Type B pancreatic cell (in vitro differentiated cells): ENCODE data around the gene PPAN. TPM values are rescaled to one million over a fixed set of nuclear protein-coding genes. Genes with fewer than 3 reads are reported as not detected.

ENCODE experiments used
- DNase-seq: peaks from one replicate; pipeline ENCODE4 v3.0.0; 2021; ENCODE audit warnings: mixed read lengths; ENCODE audit not compliant: unreplicated experiment; ENCODE audit errors: extremely low spot score
- H3K27ac Mint-ChIP-seq: 2 replicates; pipeline ENCODE4 v1.8.0; 2021; ENCODE audit warnings: mild to moderate bottlenecking, mixed read lengths
- H3K27me3 Mint-ChIP-seq: 2 replicates; pipeline ENCODE4 v1.8.0; 2021; ENCODE audit warnings: mixed read lengths
- H3K36me3 Mint-ChIP-seq: 2 replicates; pipeline ENCODE4 v1.8.0; 2021; ENCODE audit warnings: mixed read lengths
- H3K4me1 Mint-ChIP-seq: one replicate; pipeline ENCODE4 v1.8.0; 2021; ENCODE audit warnings: mixed read lengths; ENCODE audit not compliant: unreplicated experiment
- H3K4me3 Mint-ChIP-seq: 2 replicates; pipeline ENCODE4 v1.8.0; 2021; ENCODE audit warnings: mild to moderate bottlenecking, mixed read lengths
- H3K9me3 Mint-ChIP-seq: 2 replicates; pipeline ENCODE4 v1.8.0; 2021; ENCODE audit warnings: mixed read lengths
- total RNA-seq: library from RNA; stranded (reverse); gene quantifications from 2 replicates; pipeline ENCODE4 v1.2.1, GENCODE V29; 2021; ENCODE audit warnings: low replicate concordance
- TF ChIP-seq, protein P1 (sequence below): fragments of 200-600 bp; sonication (generic); conservative IDR thresholded peaks from 2 replicates; pipeline ENCODE4 v1.5.0; 2021; ENCODE audit warnings: antibody characterized with exemption, mild to moderate bottlenecking

Gene PPAN
- total RNA-seq, 1 donor from 2014 or later, result 62.4 TPM

DNA sequence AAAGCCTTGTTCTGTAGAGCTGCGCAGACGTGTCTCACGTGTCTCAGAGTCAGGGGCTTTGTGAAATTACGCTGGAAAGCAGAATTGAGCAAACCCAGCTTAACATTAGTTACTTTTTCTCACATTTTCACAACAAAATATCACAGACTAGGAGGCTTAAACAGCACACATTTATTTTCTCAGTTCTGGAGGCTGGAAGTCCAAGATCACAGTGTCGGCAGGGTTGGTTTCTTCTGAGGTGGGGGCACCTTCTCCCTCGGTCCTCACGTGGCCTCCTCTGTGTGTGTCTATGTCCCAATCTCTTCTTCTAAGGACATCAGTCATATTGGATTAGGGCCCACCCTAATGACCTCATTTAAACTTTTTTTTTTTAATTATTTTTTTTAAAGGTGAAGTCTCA lies 18.3 kb downstream of the PPAN start:
- H3K27me3 Mint-ChIP-seq, result no peaks in the 10 kb centered on the region
- H3K27ac Mint-ChIP-seq, result no peak overlapping the region
- no peak overlapping the region for H3K4me3 Mint-ChIP-seq

GRCh38 chr19:10126213-10126639 lies 20.1 kb downstream of the PPAN start:
- Mint-ChIP-seq H3K36me3 (peaks cover 4% of the 10 kb centered on the region), H3K27ac (no peak overlapping the region), H3K4me3 (no peak overlapping the region), H3K27me3 (no peaks in the 10 kb centered on the region), H3K4me1 (no peaks in the 10 kb centered on the region), H3K9me3 (no peaks in the 10 kb centered on the region)
- TF ChIP-seq, protein P1, sequence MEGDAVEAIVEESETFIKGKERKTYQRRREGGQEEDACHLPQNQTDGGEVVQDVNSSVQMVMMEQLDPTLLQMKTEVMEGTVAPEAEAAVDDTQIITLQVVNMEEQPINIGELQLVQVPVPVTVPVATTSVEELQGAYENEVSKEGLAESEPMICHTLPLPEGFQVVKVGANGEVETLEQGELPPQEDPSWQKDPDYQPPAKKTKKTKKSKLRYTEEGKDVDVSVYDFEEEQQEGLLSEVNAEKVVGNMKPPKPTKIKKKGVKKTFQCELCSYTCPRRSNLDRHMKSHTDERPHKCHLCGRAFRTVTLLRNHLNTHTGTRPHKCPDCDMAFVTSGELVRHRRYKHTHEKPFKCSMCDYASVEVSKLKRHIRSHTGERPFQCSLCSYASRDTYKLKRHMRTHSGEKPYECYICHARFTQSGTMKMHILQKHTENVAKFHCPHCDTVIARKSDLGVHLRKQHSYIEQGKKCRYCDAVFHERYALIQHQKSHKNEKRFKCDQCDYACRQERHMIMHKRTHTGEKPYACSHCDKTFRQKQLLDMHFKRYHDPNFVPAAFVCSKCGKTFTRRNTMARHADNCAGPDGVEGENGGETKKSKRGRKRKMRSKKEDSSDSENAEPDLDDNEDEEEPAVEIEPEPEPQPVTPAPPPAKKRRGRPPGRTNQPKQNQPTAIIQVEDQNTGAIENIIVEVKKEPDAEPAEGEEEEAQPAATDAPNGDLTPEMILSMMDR, result no peak
- DNase-seq, result no peak

More for the DNA sequence above, 18.3 kb downstream of the PPAN start:
- DNase-seq, result no peak
- TF ChIP-seq, protein P1, result no peak
- Mint-ChIP-seq H3K36me3 (peaks cover 4% of the 10 kb centered on the region), H3K4me1 (no peaks in the 10 kb centered on the region), H3K9me3 (no peaks in the 10 kb centered on the region)

DNA sequence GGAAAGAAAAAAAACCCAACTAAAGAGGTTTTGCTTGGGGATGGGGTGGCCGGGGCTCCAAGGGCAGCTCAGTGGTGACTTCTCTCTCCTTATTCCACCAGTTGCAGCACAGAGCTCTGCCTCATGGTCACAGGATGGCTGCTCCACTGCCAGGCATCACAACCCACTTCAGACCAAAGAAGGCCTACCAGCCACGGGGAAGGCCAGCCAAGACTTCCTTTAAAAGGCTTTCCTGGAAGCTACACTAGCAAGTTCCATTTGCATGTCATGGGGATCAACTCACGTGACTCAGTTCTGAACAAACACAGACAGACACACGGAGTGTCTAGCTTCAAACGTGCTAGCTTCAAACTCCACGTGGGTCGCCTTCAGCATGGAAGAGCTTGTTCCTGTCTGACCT lies 26.7 kb downstream of the PPAN start:
- Mint-ChIP-seq H3K4me3 (no peak overlapping the region), H3K9me3 (no peaks in the 10 kb centered on the region), H3K27me3 (no peaks in the 10 kb centered on the region), H3K4me1 (no peaks in the 10 kb centered on the region), H3K36me3 (peaks cover 4% of the 10 kb centered on the region), H3K27ac (no peak overlapping the region)
- TF ChIP-seq, protein P1, result no peak
- DNase-seq, result no peak

GRCh38 chr19:10133596-10133995 lies 27.4 kb downstream of the PPAN start:
- Mint-ChIP-seq H3K36me3 (peaks cover 4% of the 10 kb centered on the region), H3K9me3 (no peaks in the 10 kb centered on the region), H3K27ac (no peak overlapping the region), H3K27me3 (no peaks in the 10 kb centered on the region), H3K4me1 (no peaks in the 10 kb centered on the region), H3K4me3 (no peak overlapping the region)
- TF ChIP-seq, protein P1, result no peak
- DNase-seq, result no peak

- no peak for DNase-seq
- Mint-ChIP-seq H3K27ac (no peak overlapping the region), H3K4me1 (no peaks in the 10 kb centered on the region), H3K27me3 (no peaks in the 10 kb centered on the region), H3K4me3 (no peak overlapping the region), H3K36me3 (peaks cover 4% of the 10 kb centered on the region), H3K9me3 (no peaks in the 10 kb centered on the region)
- TF ChIP-seq, protein P1, result no peak
These were observed 27.9 kb downstream of the PPAN start for GRCh38 chr19:10134040-10134439.
